Effector CD4-positive, alpha-beta T cell (primary cell): ENCODE measurements around the gene GAK.
"Not testable (repeated sequence)": the region's sequence is repeated elsewhere in the genome, so short reads cannot be mapped to it uniquely, and the experiment has no call there.

ENCODE experiments used
- DNase-seq: peaks from one replicate; pipeline ENCODE4 v3.0.0-alpha.2; 2020

Gene GAK

GRCh38 chr4:925771-926500, 6.2 kb downstream of the GAK start:
- DNase-seq = no peak

GRCh38 chr4:925171-925570, 6.9 kb downstream of the GAK start:
- no peak for DNase-seq

- DNase-seq = no peak
Measured at GRCh38 chr4:924107-925096, 7.7 kb downstream of the GAK start.

GRCh38 chr4:921830-922331, 10.2 kb downstream of the GAK start:
- no peak for DNase-seq

- DNase-seq = not testable (repeated sequence)
Measured at GRCh38 chr4:919004-919680, 13.0 kb downstream of the GAK start.

- DNase-seq = not testable (repeated sequence)
Measured at GRCh38 chr4:918591-918990, 13.5 kb downstream of the GAK start.

- DNase-seq = no peak
Measured at GRCh38 chr4:917992-918391, 14.1 kb downstream of the GAK start.

GRCh38 chr4:917466-917865, 14.7 kb downstream of the GAK start:
- no peak for DNase-seq

- DNase-seq = no peak
Measured at GRCh38 chr4:915595-915994, 16.5 kb downstream of the GAK start.

GRCh38 chr4:915041-915474, 17.1 kb downstream of the GAK start:
- DNase-seq = no peak

- no peak for DNase-seq
Measured at GRCh38 chr4:914531-914930, 17.6 kb downstream of the GAK start.

- no peak for DNase-seq
Measured at GRCh38 chr4:913280-913618, 18.9 kb downstream of the GAK start.

- no peak for DNase-seq
Measured at GRCh38 chr4:912548-913279, 19.4 kb downstream of the GAK start.

GRCh38 chr4:911871-912490, 20.1 kb downstream of the GAK start:
- no peak for DNase-seq

GRCh38 chr4:911221-911751, 20.8 kb downstream of the GAK start:
- no peak for DNase-seq

- DNase-seq = no peak
Measured at GRCh38 chr4:910366-911091, 21.6 kb downstream of the GAK start.

GRCh38 chr4:909821-910220, 22.3 kb downstream of the GAK start:
- no peak for DNase-seq

- no peak for DNase-seq
Measured at GRCh38 chr4:909131-909571, 23.0 kb downstream of the GAK start.

GRCh38 chr4:907691-908425, 24.3 kb downstream of the GAK start:
- no peak for DNase-seq

- DNase-seq = no peak
Measured at GRCh38 chr4:907103-907400, 25.1 kb downstream of the GAK start.
